ENCODE results near the gene TCN2. TPM values are rescaled to one million over a fixed set of nuclear protein-coding genes. Genes with fewer than 3 reads are reported as not detected.

TCN2 gene
- total and polyA plus RNA-seq, 10 of the 15 experiments (the other 5 are each of a cell fraction or from before 2014, with no cell fraction given), result 5.4 to 21.8 (median 11.0) TPM

GRCh38 chr22:30596886-30597285 lies 10.1 kb upstream of the TCN2 start:
- no peak overlapping the region for H3K4me2 ChIP-seq (ENCODE audit: control insufficient read depth, insufficient read depth)
- in situ Hi-C loops (cut with MboI), result no loop called here
- H2AFZ ChIP-seq (ENCODE audit: control insufficient read depth, low read depth, low read length), result no peak overlapping the region
- no peaks in the 10 kb centered on the region for H3K27me3 ChIP-seq (replicated peaks in 1 of 2; ENCODE audit: control insufficient read depth in 2 of 2, insufficient read depth in 2 of 2, low read length in 1 of 2)
- ChIA-PET SMC1A (ENCODE audit: uncharacterized antibody, unreplicated experiment) (no interaction called here), RAD21 (ENCODE audit: unreplicated experiment) (no interaction called here), POLR2A (interaction anchor here (0.9 kb wide), 1 partner anchor 9 kb away, joined by 3 read pairs; no protein-coding TSS in a partner anchor), CTCF (no interaction called here)
- no peaks in the 10 kb centered on the region for H3K4me1 ChIP-seq (ENCODE audit: control insufficient read depth, insufficient read depth, low read length)
- intact Hi-C loops (cut with micrococcal nuclease; ENCODE audit: unreplicated experiment), result no loop called here
- H3K4me3 ChIP-seq, result no peak overlapping the region
- DNase-seq (ENCODE audit: low read depth, low spot score) (no peak), ATAC-seq (no peak), FAIRE-seq (no peak)
- H3K27ac ChIP-seq (ENCODE audit: control insufficient read depth, insufficient read depth), result no peak overlapping the region
- no peaks in the 10 kb centered on the region for H3K79me2 ChIP-seq (ENCODE audit: control insufficient read depth, insufficient read depth, low read length)
- H4K20me1 ChIP-seq (ENCODE audit: control insufficient read depth, insufficient read depth), result no peaks in the 10 kb centered on the region
- 79% methylated on average over 21 of the region's 29 CpGs for WGBS (ENCODE audit: insufficient coverage, insufficient replicate concordance, low lambda C conversion rate, missing lambda C conversion rate)
- no TSS peak for BruUV-seq (replicated peaks)
- TF ChIP-seq, protein P1, sequence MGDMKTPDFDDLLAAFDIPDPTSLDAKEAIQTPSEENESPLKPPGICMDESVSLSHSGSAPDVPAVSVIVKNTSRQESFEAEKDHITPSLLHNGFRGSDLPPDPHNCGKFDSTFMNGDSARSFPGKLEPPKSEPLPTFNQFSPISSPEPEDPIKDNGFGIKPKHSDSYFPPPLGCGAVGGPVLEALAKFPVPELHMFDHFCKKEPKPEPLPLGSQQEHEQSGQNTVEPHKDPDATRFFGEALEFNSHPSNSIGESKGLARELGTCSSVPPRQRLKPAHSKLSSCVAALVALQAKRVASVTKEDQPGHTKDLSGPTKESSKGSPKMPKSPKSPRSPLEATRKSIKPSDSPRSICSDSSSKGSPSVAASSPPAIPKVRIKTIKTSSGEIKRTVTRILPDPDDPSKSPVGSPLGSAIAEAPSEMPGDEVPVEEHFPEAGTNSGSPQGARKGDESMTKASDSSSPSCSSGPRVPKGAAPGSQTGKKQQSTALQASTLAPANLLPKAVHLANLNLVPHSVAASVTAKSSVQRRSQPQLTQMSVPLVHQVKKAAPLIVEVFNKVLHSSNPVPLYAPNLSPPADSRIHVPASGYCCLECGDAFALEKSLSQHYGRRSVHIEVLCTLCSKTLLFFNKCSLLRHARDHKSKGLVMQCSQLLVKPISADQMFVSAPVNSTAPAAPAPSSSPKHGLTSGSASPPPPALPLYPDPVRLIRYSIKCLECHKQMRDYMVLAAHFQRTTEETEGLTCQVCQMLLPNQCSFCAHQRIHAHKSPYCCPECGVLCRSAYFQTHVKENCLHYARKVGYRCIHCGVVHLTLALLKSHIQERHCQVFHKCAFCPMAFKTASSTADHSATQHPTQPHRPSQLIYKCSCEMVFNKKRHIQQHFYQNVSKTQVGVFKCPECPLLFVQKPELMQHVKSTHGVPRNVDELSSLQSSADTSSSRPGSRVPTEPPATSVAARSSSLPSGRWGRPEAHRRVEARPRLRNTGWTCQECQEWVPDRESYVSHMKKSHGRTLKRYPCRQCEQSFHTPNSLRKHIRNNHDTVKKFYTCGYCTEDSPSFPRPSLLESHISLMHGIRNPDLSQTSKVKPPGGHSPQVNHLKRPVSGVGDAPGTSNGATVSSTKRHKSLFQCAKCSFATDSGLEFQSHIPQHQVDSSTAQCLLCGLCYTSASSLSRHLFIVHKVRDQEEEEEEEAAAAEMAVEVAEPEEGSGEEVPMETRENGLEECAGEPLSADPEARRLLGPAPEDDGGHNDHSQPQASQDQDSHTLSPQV (IDR thresholded peaks at IDR 0.05), result no peak
- no peak for TF ChIP-seq ETV6 (conservative IDR thresholded peaks at IDR 0.05 in 1 of 2, IDR thresholded peaks at IDR 0.05 in 1 of 2; ENCODE audit: borderline replicate concordance in 1 of 2, low read depth in 1 of 2)
- TF ChIP-seq MAX (IDR thresholded peaks at IDR 0.05; ENCODE audit: low read depth, low read length), result no peak
- no peak for TF ChIP-seq YBX1 (IDR thresholded peaks at IDR 0.05)
- TF ChIP-seq, protein P2, sequence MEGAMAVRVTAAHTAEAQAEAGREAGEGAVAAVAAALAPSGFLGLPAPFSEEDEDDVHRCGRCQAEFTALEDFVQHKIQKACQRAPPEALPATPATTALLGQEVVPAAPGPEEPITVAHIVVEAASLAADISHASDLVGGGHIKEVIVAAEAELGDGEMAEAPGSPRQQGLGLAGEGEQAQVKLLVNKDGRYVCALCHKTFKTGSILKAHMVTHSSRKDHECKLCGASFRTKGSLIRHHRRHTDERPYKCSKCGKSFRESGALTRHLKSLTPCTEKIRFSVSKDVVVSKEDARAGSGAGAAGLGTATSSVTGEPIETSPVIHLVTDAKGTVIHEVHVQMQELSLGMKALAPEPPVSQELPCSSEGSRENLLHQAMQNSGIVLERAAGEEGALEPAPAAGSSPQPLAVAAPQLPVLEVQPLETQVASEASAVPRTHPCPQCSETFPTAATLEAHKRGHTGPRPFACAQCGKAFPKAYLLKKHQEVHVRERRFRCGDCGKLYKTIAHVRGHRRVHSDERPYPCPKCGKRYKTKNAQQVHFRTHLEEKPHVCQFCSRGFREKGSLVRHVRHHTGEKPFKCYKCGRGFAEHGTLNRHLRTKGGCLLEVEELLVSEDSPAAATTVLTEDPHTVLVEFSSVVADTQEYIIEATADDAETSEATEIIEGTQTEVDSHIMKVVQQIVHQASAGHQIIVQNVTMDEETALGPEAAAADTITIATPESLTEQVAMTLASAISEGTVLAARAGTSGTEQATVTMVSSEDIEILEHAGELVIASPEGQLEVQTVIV (IDR thresholded peaks at IDR 0.05; ENCODE audit: borderline replicate concordance, partially characterized antibody), result no peak
- no peak for TF ChIP-seq RAD51 (IDR thresholded peaks at IDR 0.05)
- TF ChIP-seq SIN3A (IDR thresholded peaks at IDR 0.05; ENCODE audit: low read depth, low read length), result no peak
- H3K9me3 ChIP-seq (replicated peaks; ENCODE audit: control insufficient read depth, insufficient read depth, low read length), result no peaks in the 10 kb centered on the region
- no peak overlapping the region for H3K9ac ChIP-seq (ENCODE audit: control insufficient read depth, insufficient read depth, low read length)
- no peaks in the 10 kb centered on the region for H3K36me3 ChIP-seq (ENCODE audit: control insufficient read depth in 2 of 2, insufficient read depth in 2 of 2, low read length in 1 of 2)

Data from GM12878 (cell line).